H1 (cell line): ENCODE data around the gene LYL1. TPM values are rescaled to one million over a fixed set of nuclear protein-coding genes. Genes with fewer than 3 reads are reported as not detected.

Source experiments
- HDAC2 ChIP-seq, 2 experiments: fragments of 300-600 bp in 1 of 2; sonication (generic) in 1 of 2; IDR thresholded peaks; 2 replicates each; pipeline ENCODE4 v1.6.1; 2011 to 2012; ENCODE audit warnings: low read depth in 2 of 2, low read length in 2 of 2, mild to moderate bottlenecking in 2 of 2, moderate library complexity in 2 of 2, borderline replicate concordance in 1 of 2, inconsistent platforms in 1 of 2
- ZNF274 ChIP-seq: IDR thresholded peaks from 2 replicates; pipeline ENCODE4 v1.7.0; 2012; ENCODE audit warnings: low read length, borderline replicate concordance; ENCODE audit errors: extremely low read depth
- polyA plus RNA-seq, 7 experiments: library from polyadenylated mRNA; depleted of rRNA in 3 of 7; stranded (reverse) in 5 of 7; unstranded in 2 of 7; fragments of >200 nt in 5 of 7; fragments of 200-250 nt in 2 of 7; gene quantifications; 1 replicate in 5 of 7; 2 replicates in 1 of 7; 4 replicates in 1 of 7; pipeline versions ENCODE4 v1.2.1 to v1.2.3, GENCODE V29; 2011 to 2013; ENCODE audit warnings: missing spikeins in 2 of 7, mixed read lengths in 2 of 7
- total RNA-seq: library from RNA; stranded (reverse); fragmentation: NEBNext Ultra II Directional; extraction: Animal tissue kit (Norgen Biotek cat#: 25700); gene quantifications from 2 replicates; pipeline ENCODE4 v1.2.1, GENCODE V29; 2021

Gene LYL1
- total and polyA plus RNA-seq, 2 of the 8 experiments (the other 6 are each of a cell fraction or from before 2014, with no cell fraction given) = 0.58 to 0.76 TPM

DNA sequence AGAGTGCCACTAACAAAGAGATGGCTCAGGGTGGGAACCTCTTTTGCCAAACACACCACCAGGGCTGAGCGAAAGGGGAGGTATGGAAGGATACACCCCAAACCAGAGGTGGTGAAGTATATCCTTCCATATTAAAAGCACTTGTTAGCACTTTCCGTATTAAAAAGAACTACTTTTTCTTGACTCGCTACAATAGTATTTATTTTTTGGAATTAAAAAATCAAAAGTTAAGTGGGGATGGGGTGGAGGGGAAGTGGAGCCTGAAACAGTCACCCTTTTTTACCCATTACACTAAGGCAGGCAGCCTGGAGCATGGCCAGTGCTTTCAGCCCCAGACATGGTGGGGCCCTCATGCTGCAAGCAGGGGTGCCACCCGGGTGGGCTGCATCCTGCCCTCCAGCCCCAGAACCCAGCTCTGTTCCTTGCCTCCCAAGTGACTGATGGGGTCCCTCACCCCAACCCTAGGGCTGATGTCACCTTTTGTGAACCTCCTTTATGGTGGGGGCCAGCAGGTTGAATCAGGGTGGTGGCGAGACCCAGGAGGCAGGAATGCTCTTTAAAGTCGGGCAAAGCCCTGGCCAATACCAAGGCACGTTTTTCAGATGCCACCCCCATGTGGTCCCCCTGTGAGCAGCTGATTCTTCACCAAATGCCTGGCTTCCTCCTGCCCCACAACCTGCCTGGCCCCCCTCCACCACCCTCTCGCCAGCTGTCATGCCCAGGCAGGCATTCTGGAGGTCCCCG, 31.0 kb downstream of the LYL1 start (continued):
- TF ChIP-seq HDAC2 (IDR thresholded peaks at IDR 0.05; ENCODE audit: borderline replicate concordance in 1 of 2, low read depth in 2 of 2, low read length in 2 of 2) (no peak), ZNF274 (no peak)
